ENCODE results near the gene CLDN6. TPM values are rescaled to one million over a fixed set of nuclear protein-coding genes. Genes with fewer than 3 reads are reported as not detected.

The CLDN6 gene
- total and polyA plus RNA-seq, 2 donors (not counting 1 experiment from before 2014, with no cell fraction given) = 0.03 TPM; not detected in 1

- H3K4me2 ChIP-seq (ENCODE audit: extremely low read depth, insufficient read depth, low read length) = no peak overlapping the region
- H2AFZ ChIP-seq (ENCODE audit: low read length) = no peak overlapping the region
- H3K9ac ChIP-seq (ENCODE audit: insufficient read depth, low read length) = no peak overlapping the region
- H3K27ac ChIP-seq (ENCODE audit: insufficient read depth, low read length) = no peak overlapping the region
- H3K9me3 ChIP-seq (ENCODE audit: control insufficient read depth, insufficient read depth, low read depth, low read length) = no peaks in the 10 kb centered on the region
- no peaks in the 10 kb centered on the region for H4K20me1 ChIP-seq (ENCODE audit: control insufficient read depth, extremely low read depth, insufficient read depth, low read length)
- H3K79me2 ChIP-seq (ENCODE audit: control insufficient read depth, insufficient read depth, low read length) = no peaks in the 10 kb centered on the region
- peaks cover 24% of the 10 kb centered on the region for H3K27me3 ChIP-seq (ENCODE audit: control insufficient read depth, insufficient read depth, low read length)
- no peak for DNase-seq (ENCODE audit: low read depth in 2 of 2)
- H3K4me3 ChIP-seq (replicated peaks in 1 of 4; ENCODE audit: control extremely low read depth in 1 of 4, insufficient read depth in 1 of 4, low read depth in 3 of 4, low read length in 4 of 4) = no peak overlapping the region
- no peaks in the 10 kb centered on the region for H3K36me3 ChIP-seq (ENCODE audit: control insufficient read depth, insufficient read depth, low read length)
- H3K4me1 ChIP-seq (ENCODE audit: control insufficient read depth, extremely low read depth, insufficient read depth, low read length) = no peaks in the 10 kb centered on the region
- TF ChIP-seq, protein P1, sequence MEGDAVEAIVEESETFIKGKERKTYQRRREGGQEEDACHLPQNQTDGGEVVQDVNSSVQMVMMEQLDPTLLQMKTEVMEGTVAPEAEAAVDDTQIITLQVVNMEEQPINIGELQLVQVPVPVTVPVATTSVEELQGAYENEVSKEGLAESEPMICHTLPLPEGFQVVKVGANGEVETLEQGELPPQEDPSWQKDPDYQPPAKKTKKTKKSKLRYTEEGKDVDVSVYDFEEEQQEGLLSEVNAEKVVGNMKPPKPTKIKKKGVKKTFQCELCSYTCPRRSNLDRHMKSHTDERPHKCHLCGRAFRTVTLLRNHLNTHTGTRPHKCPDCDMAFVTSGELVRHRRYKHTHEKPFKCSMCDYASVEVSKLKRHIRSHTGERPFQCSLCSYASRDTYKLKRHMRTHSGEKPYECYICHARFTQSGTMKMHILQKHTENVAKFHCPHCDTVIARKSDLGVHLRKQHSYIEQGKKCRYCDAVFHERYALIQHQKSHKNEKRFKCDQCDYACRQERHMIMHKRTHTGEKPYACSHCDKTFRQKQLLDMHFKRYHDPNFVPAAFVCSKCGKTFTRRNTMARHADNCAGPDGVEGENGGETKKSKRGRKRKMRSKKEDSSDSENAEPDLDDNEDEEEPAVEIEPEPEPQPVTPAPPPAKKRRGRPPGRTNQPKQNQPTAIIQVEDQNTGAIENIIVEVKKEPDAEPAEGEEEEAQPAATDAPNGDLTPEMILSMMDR (conservative IDR thresholded peaks at IDR 0.05 in 1 of 2, IDR thresholded peaks at IDR 0.05 in 1 of 2; ENCODE audit: low read depth in 1 of 2, low read length in 2 of 2) = no peak
Observed at GRCh38 chr16:3007957-3008689, 9.9 kb downstream of the CLDN6 start.

DNA sequence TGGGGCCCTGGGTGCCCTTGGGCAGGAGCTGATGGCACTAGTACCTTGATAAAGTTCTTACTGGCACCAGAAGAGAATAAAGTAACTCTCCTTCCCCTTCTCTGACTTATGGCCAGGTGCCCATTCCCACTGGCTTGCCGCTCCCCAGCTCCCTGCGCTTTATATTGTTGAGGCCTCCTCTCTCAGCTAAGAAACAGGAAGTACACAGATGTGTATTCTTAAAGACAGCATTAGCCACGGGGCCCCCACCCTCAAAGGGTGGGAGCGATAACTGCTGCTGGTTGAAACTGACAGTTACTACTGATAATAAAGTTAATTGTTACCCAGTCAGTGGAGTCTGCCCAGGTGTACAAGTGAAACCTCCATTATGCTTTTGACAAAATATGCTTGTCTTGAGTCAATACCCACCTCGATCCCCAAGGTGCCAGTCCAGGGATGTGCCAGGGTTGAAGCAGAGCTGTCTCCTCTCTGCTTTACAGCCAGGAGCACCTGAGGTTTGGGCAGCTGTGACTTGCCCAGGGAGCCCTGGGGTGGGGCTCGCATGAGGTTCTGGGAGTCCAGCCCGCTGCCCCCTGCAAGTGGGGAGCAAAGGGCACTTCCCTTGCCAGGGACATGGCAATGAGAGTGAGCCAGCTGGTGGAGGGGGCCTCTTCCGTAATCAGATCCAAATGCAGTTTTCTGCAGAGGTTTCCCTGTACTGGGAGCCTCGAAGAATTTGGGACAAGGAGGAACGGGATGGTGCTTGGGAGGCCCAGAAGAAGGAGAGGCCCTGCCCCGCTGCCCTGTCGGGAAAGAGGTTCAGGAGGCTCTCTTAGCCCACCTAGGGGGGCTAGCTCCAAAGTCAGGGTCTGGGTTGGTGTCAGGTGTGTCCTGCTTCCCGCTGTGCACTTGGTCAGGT lies 10.7 kb downstream of the CLDN6 start:
- DNase-seq (ENCODE audit: low read depth in 2 of 2) = no peak
- Histone ChIP-seq H3K4me2 (ENCODE audit: extremely low read depth, insufficient read depth, low read length) (no peak overlapping the region), H2AFZ (ENCODE audit: low read length) (no peak overlapping the region), H3K36me3 (ENCODE audit: control insufficient read depth, insufficient read depth, low read length) (no peaks in the 10 kb centered on the region), H3K4me3 (replicated peaks in 1 of 4; ENCODE audit: control extremely low read depth in 1 of 4, insufficient read depth in 1 of 4, low read depth in 3 of 4, low read length in 4 of 4) (no peak overlapping the region), H3K4me1 (ENCODE audit: control insufficient read depth, extremely low read depth, insufficient read depth, low read length) (no peaks in the 10 kb centered on the region), H3K27ac (ENCODE audit: insufficient read depth, low read length) (no peak overlapping the region), H3K79me2 (ENCODE audit: control insufficient read depth, insufficient read depth, low read length) (no peaks in the 10 kb centered on the region), H3K9me3 (ENCODE audit: control insufficient read depth, insufficient read depth, low read depth, low read length) (no peaks in the 10 kb centered on the region), H4K20me1 (ENCODE audit: control insufficient read depth, extremely low read depth, insufficient read depth, low read length) (no peaks in the 10 kb centered on the region), H3K27me3 (ENCODE audit: control insufficient read depth, insufficient read depth, low read length) (peaks cover 19% of the 10 kb centered on the region), H3K9ac (ENCODE audit: insufficient read depth, low read length) (no peak overlapping the region)
- TF ChIP-seq, protein P1 (conservative IDR thresholded peaks at IDR 0.05 in 1 of 2, IDR thresholded peaks at IDR 0.05 in 1 of 2; ENCODE audit: low read depth in 1 of 2, low read length in 2 of 2) = no peak
- TF ChIP-seq EZH2 (IDR thresholded peaks at IDR 0.05; ENCODE audit: low read length, missing control alignments) = no peak

DNA sequence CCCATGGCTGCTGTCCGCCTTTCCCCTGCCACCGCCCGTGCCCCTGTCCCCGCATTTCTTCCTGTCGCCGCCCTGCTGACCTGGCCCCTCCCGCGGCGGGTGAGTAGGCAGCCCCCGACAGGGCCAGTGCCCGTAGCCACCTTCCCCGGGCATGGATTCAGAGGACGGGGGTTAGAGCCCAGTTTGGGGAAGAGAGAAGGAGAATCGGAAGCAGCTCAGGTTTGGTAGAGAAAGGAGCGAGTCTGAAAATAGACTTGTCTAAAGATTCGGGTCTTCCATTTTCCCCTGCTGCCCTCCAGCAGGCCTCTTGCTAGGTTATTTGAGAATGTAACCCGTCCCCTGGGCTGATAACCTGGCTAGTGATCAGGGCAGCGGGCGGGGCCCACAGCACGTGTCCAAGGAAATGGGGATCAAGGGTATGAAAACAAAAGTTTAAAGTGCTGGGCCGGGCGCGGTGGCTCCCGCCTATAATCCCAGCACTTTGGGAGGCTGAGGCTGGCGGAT lies 13.2 kb downstream of the CLDN6 start:
- Histone ChIP-seq H3K27ac (ENCODE audit: insufficient read depth, low read length) (no peak overlapping the region), H3K9ac (ENCODE audit: insufficient read depth, low read length) (no peak overlapping the region), H4K20me1 (ENCODE audit: control insufficient read depth, extremely low read depth, insufficient read depth, low read length) (no peaks in the 10 kb centered on the region), H3K4me1 (ENCODE audit: control insufficient read depth, extremely low read depth, insufficient read depth, low read length) (no peaks in the 10 kb centered on the region), H2AFZ (ENCODE audit: low read length) (no peak overlapping the region), H3K27me3 (ENCODE audit: control insufficient read depth, insufficient read depth, low read length) (peaks cover 7% of the 10 kb centered on the region), H3K36me3 (ENCODE audit: control insufficient read depth, insufficient read depth, low read length) (no peaks in the 10 kb centered on the region), H3K9me3 (ENCODE audit: control insufficient read depth, insufficient read depth, low read depth, low read length) (no peaks in the 10 kb centered on the region), H3K79me2 (ENCODE audit: control insufficient read depth, insufficient read depth, low read length) (no peaks in the 10 kb centered on the region), H3K4me2 (ENCODE audit: extremely low read depth, insufficient read depth, low read length) (peak overlapping the region; percentile 78), H3K4me3 (replicated peaks in 1 of 4; ENCODE audit: control extremely low read depth in 1 of 4, insufficient read depth in 1 of 4, low read depth in 3 of 4, low read length in 4 of 4) (peak overlapping the region in 2 of 4 experiments; percentile 14 to 32)
- DNase-seq (ENCODE audit: low read depth in 2 of 2) = no peak
- TF ChIP-seq, protein P1 (conservative IDR thresholded peaks at IDR 0.05 in 1 of 2, IDR thresholded peaks at IDR 0.05 in 1 of 2; ENCODE audit: low read depth in 1 of 2, low read length in 2 of 2) = no peak
- TF ChIP-seq EZH2 (IDR thresholded peaks at IDR 0.05; ENCODE audit: low read length, missing control alignments) = peak; percentile 29
